WTC11 (cell line): Measurements from ENCODE around the gene HSPBAP1.

Source experiments
- FOXP1 ChIP-seq: sonication (generic); formaldehyde crosslinking; IDR thresholded peaks from 2 replicates; pipeline ENCODE4 v1.8.0; 2022; ENCODE audit warnings: missing genetic modification reagents, mild to moderate bottlenecking, moderate library complexity, borderline replicate concordance
- ZNF416 ChIP-seq: fragments of 250-450 bp; sonication (Bioruptor Pico); IDR thresholded peaks from 2 replicates; pipeline ENCODE4 v1.9.0; 2021; ENCODE audit warnings: mild to moderate bottlenecking, inconsistent platforms
- TF ChIP-seq, protein P1 (sequence below): sonication (generic); formaldehyde crosslinking; IDR thresholded peaks from 2 replicates; pipeline ENCODE4 v1.8.0; 2022; ENCODE audit warnings: mild to moderate bottlenecking, missing genetic modification reagents

- TF ChIP-seq ZNF416 (no peak), FOXP1 (CRISPR knock-in tag) (no peak)
- TF ChIP-seq, protein P1, sequence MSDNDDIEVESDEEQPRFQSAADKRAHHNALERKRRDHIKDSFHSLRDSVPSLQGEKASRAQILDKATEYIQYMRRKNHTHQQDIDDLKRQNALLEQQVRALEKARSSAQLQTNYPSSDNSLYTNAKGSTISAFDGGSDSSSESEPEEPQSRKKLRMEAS: no peak
These were observed 93.4 kb downstream of the HSPBAP1 start for GRCh38 chr3:122700193-122700592.
